ENCODE results near the gene KRTAP21-1. TPM values are rescaled to one million over a fixed set of nuclear protein-coding genes. Genes with fewer than 3 reads are reported as not detected.
"Not testable (repeated sequence)": the region's sequence is repeated elsewhere in the genome, so short reads cannot be mapped to it uniquely, and the experiment has no call there.

KRTAP21-1 gene
- total RNA-seq (not detected), polyA plus RNA-seq (not detected)
- long read RNA-seq, donor 1: 0 reads
- long read RNA-seq, donor 2: 0 reads
- long read RNA-seq, donor 3: 0 reads
- long read RNA-seq, donor 4: 0 reads
- long read RNA-seq, donor 5: 0 reads

- H3K27me3 ChIP-seq (ENCODE audit: control insufficient read depth in 3 of 3, insufficient read depth in 3 of 3, low read length in 2 of 3); H3K9ac ChIP-seq (ENCODE audit: insufficient read depth in 1 of 2, low read length in 2 of 2); ATAC-seq (ENCODE audit: insufficient read depth, low FRiP score); H3K27ac ChIP-seq (ENCODE audit: low read depth in 1 of 2, low read length in 1 of 2); H3K36me3 ChIP-seq (ENCODE audit: control insufficient read depth in 4 of 4, insufficient read depth in 4 of 4, low read length in 4 of 4); H3K9me3 ChIP-seq (ENCODE audit: control insufficient read depth in 4 of 4, insufficient read depth in 3 of 4, low read length in 3 of 4); DNase-seq; H3K4me3 ChIP-seq; H3K4me1 ChIP-seq (ENCODE audit: control insufficient read depth in 5 of 5, insufficient read depth in 5 of 5, low read length in 5 of 5): not testable (repeated sequence)
- 89 to 95% methylated on average over 2 of the region's 2 CpGs for WGBS, 2 donors
Measured at GRCh38 chr21:30755328-30755727, at the start of gene KRTAP21-1. Gene KRTAP21-1 (minus strand): TSS chr21:30755428. CDS start chr21:30755378, 50 bp downstream.

DNA sequence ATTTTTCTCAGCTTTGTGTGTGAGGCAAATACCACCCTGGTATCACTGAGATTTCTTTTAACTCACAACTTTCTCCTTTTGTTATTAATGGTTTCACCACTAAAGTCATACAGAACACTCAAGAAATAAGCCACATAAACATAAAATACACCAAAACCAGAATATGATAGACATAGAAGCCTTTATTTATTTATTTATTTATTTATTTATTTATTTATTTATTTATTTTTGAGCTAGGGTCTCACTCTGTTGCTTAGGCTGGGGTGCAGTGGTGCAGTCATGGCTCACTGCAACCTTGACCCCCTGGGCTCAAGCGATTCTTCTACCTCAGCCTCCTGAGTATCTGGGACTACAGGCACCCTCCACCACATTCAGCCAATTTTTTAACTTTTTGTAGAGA lies 45.4 kb upstream of the KRTAP21-1 start:
- Histone ChIP-seq H3K4me1 (ENCODE audit: control insufficient read depth in 5 of 5, insufficient read depth in 5 of 5, low read length in 5 of 5) (no peaks in the 10 kb centered on the region), H3K27me3 (ENCODE audit: control insufficient read depth in 3 of 3, insufficient read depth in 3 of 3, low read length in 2 of 3) (no peaks in the 10 kb centered on the region), H3K27ac (ENCODE audit: low read depth in 1 of 2, low read length in 1 of 2) (no peak overlapping the region), H3K9me3 (ENCODE audit: control insufficient read depth in 4 of 4, insufficient read depth in 3 of 4, low read length in 3 of 4) (no peaks in the 10 kb centered on the region), H3K4me3 (no peak overlapping the region), H3K9ac (ENCODE audit: insufficient read depth in 1 of 2, low read length in 2 of 2) (no peak overlapping the region), H3K36me3 (ENCODE audit: control insufficient read depth in 4 of 4, insufficient read depth in 4 of 4, low read length in 4 of 4) (no peaks in the 10 kb centered on the region)
- DNase-seq (no peak), ATAC-seq (ENCODE audit: insufficient read depth, low FRiP score) (no peak)
- TF ChIP-seq CTCF (IDR thresholded peaks at IDR 0.05; ENCODE audit: control extremely low read depth, extremely low read depth): no peak
- WGBS, 2 donors: 89 to 90% methylated on average over 1 of the region's 1 CpG

- no peak for TF ChIP-seq CTCF (IDR thresholded peaks at IDR 0.05; ENCODE audit: control extremely low read depth, extremely low read depth)
- no peaks in the 10 kb centered on the region for H3K4me1 ChIP-seq (ENCODE audit: control insufficient read depth in 5 of 5, insufficient read depth in 5 of 5, low read length in 5 of 5)
- H3K27ac ChIP-seq (ENCODE audit: low read depth in 1 of 2, low read length in 1 of 2): no peak overlapping the region
- no peaks in the 10 kb centered on the region for H3K27me3 ChIP-seq (ENCODE audit: control insufficient read depth in 3 of 3, insufficient read depth in 3 of 3, low read length in 2 of 3)
- no peak overlapping the region for H3K4me3 ChIP-seq
- 51 to 57% methylated on average over 2 of the region's 2 CpGs for WGBS, 2 donors
- no peak for ATAC-seq (ENCODE audit: insufficient read depth, low FRiP score)
- no peaks in the 10 kb centered on the region for H3K36me3 ChIP-seq (ENCODE audit: control insufficient read depth in 4 of 4, insufficient read depth in 4 of 4, low read length in 4 of 4)
- no peak overlapping the region for H3K9ac ChIP-seq (ENCODE audit: insufficient read depth in 1 of 2, low read length in 2 of 2)
- peaks cover 0 to 2% (median 0%) of the 10 kb centered on the region in 4 donors for H3K9me3 ChIP-seq (ENCODE audit: control insufficient read depth in 4 of 4, insufficient read depth in 3 of 4, low read length in 3 of 4)
- no peak for DNase-seq
Measured at GRCh38 chr21:30793581-30794314, 38.5 kb upstream of the KRTAP21-1 start.

DNA sequence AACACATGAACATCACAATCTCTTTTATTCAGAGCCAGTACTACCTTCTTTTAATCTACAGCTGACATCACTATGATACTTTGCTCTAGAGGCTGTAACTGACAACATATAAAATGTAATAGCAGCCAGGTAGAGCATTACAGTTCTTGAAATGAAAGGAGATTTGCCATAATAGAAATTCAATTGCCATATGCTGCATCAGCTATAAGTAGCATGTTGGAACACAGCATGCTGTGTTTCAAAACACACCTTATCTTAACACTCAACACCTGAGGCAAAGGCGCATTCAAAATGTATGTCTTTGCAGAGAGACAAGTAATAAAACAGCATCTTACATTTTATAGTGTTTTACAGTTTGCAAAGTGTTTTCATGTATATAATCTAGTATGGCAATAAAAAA lies 24.0 kb upstream of the KRTAP21-1 start:
- H3K9me3 ChIP-seq (ENCODE audit: control insufficient read depth in 4 of 4, insufficient read depth in 3 of 4, low read length in 3 of 4): no peaks in the 10 kb centered on the region
- no peak overlapping the region for H3K27ac ChIP-seq (ENCODE audit: low read depth in 1 of 2, low read length in 1 of 2)
- H3K4me3 ChIP-seq: no peak overlapping the region
- no peaks in the 10 kb centered on the region for H3K36me3 ChIP-seq (ENCODE audit: control insufficient read depth in 4 of 4, insufficient read depth in 4 of 4, low read length in 4 of 4)
- TF ChIP-seq CTCF (IDR thresholded peaks at IDR 0.05; ENCODE audit: control extremely low read depth, extremely low read depth): no peak
- no peaks in the 10 kb centered on the region for H3K4me1 ChIP-seq (ENCODE audit: control insufficient read depth in 5 of 5, insufficient read depth in 5 of 5, low read length in 5 of 5)
- no peaks in the 10 kb centered on the region for H3K27me3 ChIP-seq (ENCODE audit: control insufficient read depth in 3 of 3, insufficient read depth in 3 of 3, low read length in 2 of 3)
- no peak overlapping the region for H3K9ac ChIP-seq (ENCODE audit: insufficient read depth in 1 of 2, low read length in 2 of 2)
- DNase-seq (no peak), ATAC-seq (ENCODE audit: insufficient read depth, low FRiP score) (no peak)
- 96 to 97% methylated on average over 1 of the region's 1 CpG for WGBS, 2 donors
